HepG2 (cell line): ENCODE results near the gene CPPED1. TPM values are rescaled to one million over a fixed set of nuclear protein-coding genes. Genes with fewer than 3 reads are reported as not detected.

Experiments
- ATAC-seq: fragments of 200-7000 bp; cut with Tn5 transposase; 3 replicates; pipeline ENCODE4 v1.9.1; 2020; ENCODE audit warnings: mild to moderate bottlenecking, moderate library complexity
- BruUV-seq: library from RNA; stranded (reverse); fragments of 400-500 nt; replicated peaks from 2 replicates; lab custom pipeline; 2021; lab: Mats Ljungman, UMichigan
- CTCF ChIA-PET: fragments of 300-600 bp; formaldehyde crosslinking; extraction: SDS; loops from one replicate; lab custom pipeline; 2021; ENCODE audit warnings: low total read pairs, inconsistent platforms, low intra/inter-chr PET ratio; lab: Yijun Ruan, JAX
- POLR2A ChIA-PET: fragments of 350-600 bp; sonication (Branson Sonifier 250); formaldehyde crosslinking; loops from one replicate; lab custom pipeline; 2020; ENCODE audit warnings: antibody characterized with exemption, inconsistent platforms; lab: Yijun Ruan, JAX
- DNase-seq: peaks from one replicate; pipeline ENCODE4 v3.0.0-alpha.2; 2015; ENCODE audit warnings: low spot score
- FAIRE-seq: peaks from 3 replicates; lab custom pipeline; 2011; peaks lifted over from hg19 to GRCh38; lab: Jason Lieb, UNC
- H2AFZ ChIP-seq: one replicate; pipeline ENCODE4 v1.6.1; 2011; ENCODE audit warnings: low read length, inconsistent platforms
- H3K27ac ChIP-seq: fragments of 300-600 bp; 3 replicates; pipeline ENCODE4 v1.8.0; 2011; ENCODE audit warnings: mixed run types, mild to moderate bottlenecking, mixed read lengths, low read length, inconsistent platforms; ENCODE audit not compliant: insufficient read depth; ENCODE audit errors: extremely low read length
- H3K27me3 ChIP-seq, 2 experiments: fragments of 200-600 bp in 1 of 2; 2 replicates in 1 of 2; 3 replicates in 1 of 2; pipeline versions ENCODE4 v1.6.0 to v1.8.0; 2011; ENCODE audit warnings: low read length in 2 of 2, mild to moderate bottlenecking in 2 of 2, moderate library complexity in 2 of 2, inconsistent platforms in 1 of 2; ENCODE audit not compliant: insufficient read depth in 2 of 2, control insufficient read depth in 1 of 2
- H3K36me3 ChIP-seq, 2 experiments: fragments of 200-600 bp in 1 of 2; replicated peaks in 1 of 2; 2 replicates in 1 of 2; 3 replicates in 1 of 2; pipeline versions ENCODE4 v1.5.1 to v1.8.0; 2011; ENCODE audit warnings: low read length in 2 of 2, inconsistent platforms in 1 of 2; ENCODE audit not compliant: insufficient read depth in 2 of 2, control insufficient read depth in 1 of 2
- H3K4me1 ChIP-seq: 2 replicates; pipeline ENCODE4 v1.5.1; 2012; ENCODE audit warnings: low read length, inconsistent platforms; ENCODE audit not compliant: insufficient read depth
- H3K4me2 ChIP-seq: 2 replicates; pipeline ENCODE4 v1.6.0; 2011; ENCODE audit warnings: low read depth, low read length, inconsistent platforms
- H3K4me3 ChIP-seq, 3 experiments: fragments of 200-600 bp in 1 of 3; sonication (generic), shearing (Covaris generic) in 1 of 3; replicated peaks in 1 of 3; 2 replicates each; pipeline ENCODE4 v1.5.1; 2011 to 2016; ENCODE audit warnings: low read length in 3 of 3, inconsistent platforms in 2 of 3, low read depth in 2 of 3, mild to moderate bottlenecking in 2 of 3, control low read depth in 1 of 3, mixed read lengths in 1 of 3; ENCODE audit not compliant: insufficient read depth in 1 of 3
- H3K79me2 ChIP-seq: one replicate; pipeline ENCODE4 v1.6.1; 2011; ENCODE audit warnings: low read length, inconsistent platforms; ENCODE audit not compliant: insufficient read depth
- H3K9ac ChIP-seq: 2 replicates; pipeline ENCODE4 v1.6.0; 2011; ENCODE audit warnings: mild to moderate bottlenecking, low read depth, low read length, inconsistent platforms; ENCODE audit not compliant: insufficient read depth
- H3K9me3 ChIP-seq: 2 replicates; pipeline ENCODE4 v1.5.1; 2012; ENCODE audit warnings: mild to moderate bottlenecking, low read length
- H4K20me1 ChIP-seq: 2 replicates; pipeline ENCODE4 v1.6.0; 2011; ENCODE audit warnings: inconsistent platforms, mild to moderate bottlenecking, low read length, moderate library complexity; ENCODE audit not compliant: insufficient read depth
- ASH2L ChIP-seq: fragments of 300-600, 200-600 bp; sonication (generic); IDR thresholded peaks from 2 replicates; pipeline ENCODE4 v1.7.0; 2017; ENCODE audit warnings: low read depth, mild to moderate bottlenecking, moderate library complexity, mixed read lengths, low read length; ENCODE audit not compliant: insufficient read length
- JUND ChIP-seq: sonication (generic); formaldehyde crosslinking; IDR thresholded peaks from 2 replicates; pipeline ENCODE4 v1.8.0; 2022; ENCODE audit warnings: mild to moderate bottlenecking, missing genetic modification reagents
- KLF6 ChIP-seq: IDR thresholded peaks from 2 replicates; pipeline ENCODE4 v1.8.0; 2016; ENCODE audit warnings: missing biosample characterization, missing genetic modification reagents
- MED13 ChIP-seq: sonication (generic); formaldehyde crosslinking; IDR thresholded peaks from 2 replicates; pipeline ENCODE4 v1.5.0; 2020; ENCODE audit warnings: missing genetic modification reagents
- NCOA5 ChIP-seq: sonication (generic); formaldehyde crosslinking; IDR thresholded peaks from 2 replicates; pipeline ENCODE4 v1.4.0; 2020; ENCODE audit warnings: missing genetic modification reagents
- NFKBIZ ChIP-seq: IDR thresholded peaks from 2 replicates; pipeline ENCODE4 v1.6.1; 2018; ENCODE audit warnings: missing genetic modification reagents, missing compliant biosample characterization
- POLR2AphosphoS2 ChIP-seq: IDR thresholded peaks from 2 replicates; pipeline ENCODE4 v1.6.1; 2011; ENCODE audit warnings: low read depth, low read length, improper control_type of control experiment
- RBFOX2 ChIP-seq: fragments of 200-400 bp; formaldehyde crosslinking; IDR thresholded peaks from 2 replicates; pipeline ENCODE4 v1.6.1; 2017; ENCODE audit warnings: low read depth, mild to moderate bottlenecking, low read length
- SMAD3 ChIP-seq: sonication (generic); formaldehyde crosslinking; IDR thresholded peaks from 2 replicates; pipeline ENCODE4 v1.4.0; 2020; ENCODE audit warnings: missing genetic modification reagents
- ZFYVE20 ChIP-seq: sonication (generic); formaldehyde crosslinking; IDR thresholded peaks from 2 replicates; pipeline ENCODE4 v1.8.0; 2023; ENCODE audit warnings: low read depth, mild to moderate bottlenecking, moderate library complexity, missing genetic modification reagents, borderline replicate concordance
- ZNF530 ChIP-seq: sonication (generic); formaldehyde crosslinking; IDR thresholded peaks from 2 replicates; pipeline ENCODE4 v1.5.0; 2020; ENCODE audit warnings: low read depth, mild to moderate bottlenecking, missing genetic modification reagents
- ZNF546 ChIP-seq: sonication (generic); formaldehyde crosslinking; conservative IDR thresholded peaks from 2 replicates; pipeline ENCODE4 v1.8.1; 2023; ENCODE audit warnings: mild to moderate bottlenecking, missing genetic modification reagents
- ZNF564 ChIP-seq: sonication (generic); formaldehyde crosslinking; IDR thresholded peaks from 2 replicates; pipeline ENCODE4 v1.8.1; 2023; ENCODE audit warnings: mild to moderate bottlenecking, missing genetic modification reagents
- ZSCAN22 ChIP-seq: sonication (generic); formaldehyde crosslinking; IDR thresholded peaks from 2 replicates; pipeline ENCODE4 v1.4.0; 2020; ENCODE audit warnings: mild to moderate bottlenecking, missing genetic modification reagents
- WGBS: methylation state at CpG from one replicate; pipeline ENCODE4 v1.1.6; 2017; ENCODE audit warnings: low lambda C conversion rate; 5-methylcytosine and 5-hydroxymethylcytosine counted together
- in situ Hi-C: cut with HindIII; loops from 2 replicates; pipeline ENCODE4 v1.10.0; 2017; ENCODE audit warnings: low pct_unique_long_range_greater_than_20kb; ENCODE audit not compliant: extremely low pct_ligation_motif_present
- intact Hi-C: fragments of 100-400 bp; cut with micrococcal nuclease; formaldehyde crosslinking; loops from one replicate; pipeline ENCODE4 v1.10.0; 2022; ENCODE audit not compliant: unreplicated experiment
- polyA plus RNA-seq, 8 experiments: library from polyadenylated mRNA; depleted of rRNA in 3 of 8; stranded (reverse) in 7 of 8; unstranded in 1 of 8; fragments of >200 nt; fragmentation: Illumina TruSeq in 4 of 8; extraction: Trizol in 4 of 8; gene quantifications; 2 replicates each; pipeline versions ENCODE4 v1.2.1 to v1.2.3, GENCODE V29; 2011 to 2016; ENCODE audit warnings: low read depth in 4 of 8, missing spikeins in 1 of 8, mixed read lengths in 1 of 8; ENCODE audit not compliant: insufficient read depth in 1 of 8
- total RNA-seq, 5 experiments: library from RNA; depleted of rRNA; stranded (reverse); fragments of >200 nt; fragmentation: Illumina TruSeq; extraction: Trizol; gene quantifications; 2 replicates each; pipeline ENCODE4 v1.2.3, GENCODE V29; 2016; ENCODE audit warnings: low read depth in 1 of 5
- TF ChIP-seq, protein P1 (sequence below): sonication (generic); formaldehyde crosslinking; IDR thresholded peaks from 2 replicates; pipeline ENCODE4 v1.8.1; 2023; ENCODE audit warnings: mild to moderate bottlenecking, missing genetic modification reagents, borderline replicate concordance
- TF ChIP-seq, protein P2 (sequence below): sonication (generic); formaldehyde crosslinking; IDR thresholded peaks from 2 replicates; pipeline ENCODE4 v1.4.0; 2020; ENCODE audit warnings: mild to moderate bottlenecking, low read depth, missing genetic modification reagents
- TF ChIP-seq, protein P3 (sequence below): sonication (generic); formaldehyde crosslinking; IDR thresholded peaks from 2 replicates; pipeline ENCODE4 v1.5.0; 2020; ENCODE audit warnings: mild to moderate bottlenecking, missing genetic modification reagents, moderate library complexity
- TF ChIP-seq, protein P4 (sequence below): sonication (generic); formaldehyde crosslinking; IDR thresholded peaks from 2 replicates; pipeline ENCODE4 v1.8.0; 2022; ENCODE audit warnings: mild to moderate bottlenecking, missing genetic modification reagents, moderate library complexity
- TF ChIP-seq, protein P5 (sequence below): sonication (generic); formaldehyde crosslinking; IDR thresholded peaks from 2 replicates; pipeline ENCODE4 v1.4.0; 2020; ENCODE audit warnings: missing genetic modification reagents, borderline replicate concordance

The CPPED1 gene
- total and polyA plus RNA-seq, 2 of the 13 experiments (the other 11 are each of a cell fraction or from before 2014, with no cell fraction given) = 66.6 to 71.3 TPM

GRCh38 chr16:12613992-12614661, 189.6 kb downstream of the CPPED1 start:
- Histone ChIP-seq H3K27ac (peak overlapping the region; percentile 97), H3K9ac (peak overlapping the region; percentile 74)
- POLR2A ChIA-PET = interaction anchor here (0.6 to 6.3 kb wide), 32 partner anchors 9 to 324 kb away, joined by 3 to 162 read pairs (median 7); partner anchors contain the start of gene CPPED1
- TF ChIP-seq, protein P1, sequence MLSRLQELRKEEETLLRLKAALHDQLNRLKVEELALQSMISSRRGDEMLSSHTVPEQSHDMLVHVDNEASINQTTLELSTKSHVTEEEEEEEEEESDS (CRISPR knock-in tag) = no peak
- TF ChIP-seq KLF6 (CRISPR knock-in tag) = 0 out of 2 replicates have a peak, but pooled peaks have one; percentile 11
- TF ChIP-seq JUND (CRISPR knock-in tag) = no peak
- no peak; the same call in 1 of the 2 replicates for TF ChIP-seq SMAD3 (CRISPR knock-in tag)
- 0 out of 2 replicates have a peak, but pooled peaks have one; percentile 13 for TF ChIP-seq NFKBIZ (CRISPR knock-in tag)
- TF ChIP-seq ZSCAN22 (CRISPR knock-in tag) = no peak
- TF ChIP-seq, protein P2, sequence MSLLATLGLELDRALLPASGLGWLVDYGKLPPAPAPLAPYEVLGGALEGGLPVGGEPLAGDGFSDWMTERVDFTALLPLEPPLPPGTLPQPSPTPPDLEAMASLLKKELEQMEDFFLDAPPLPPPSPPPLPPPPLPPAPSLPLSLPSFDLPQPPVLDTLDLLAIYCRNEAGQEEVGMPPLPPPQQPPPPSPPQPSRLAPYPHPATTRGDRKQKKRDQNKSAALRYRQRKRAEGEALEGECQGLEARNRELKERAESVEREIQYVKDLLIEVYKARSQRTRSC (CRISPR knock-in tag) = no peak
- TF ChIP-seq ZNF546 (CRISPR knock-in tag) = no peak
- peak; percentile 73 for TF ChIP-seq RBFOX2
- TF ChIP-seq NCOA5 (CRISPR knock-in tag) = no peak
- TF ChIP-seq MED13 (CRISPR knock-in tag) = no peak
- TF ChIP-seq POLR2AphosphoS2 = no peak
- no peak for TF ChIP-seq ZFYVE20 (CRISPR knock-in tag)
- TF ChIP-seq, protein P3, sequence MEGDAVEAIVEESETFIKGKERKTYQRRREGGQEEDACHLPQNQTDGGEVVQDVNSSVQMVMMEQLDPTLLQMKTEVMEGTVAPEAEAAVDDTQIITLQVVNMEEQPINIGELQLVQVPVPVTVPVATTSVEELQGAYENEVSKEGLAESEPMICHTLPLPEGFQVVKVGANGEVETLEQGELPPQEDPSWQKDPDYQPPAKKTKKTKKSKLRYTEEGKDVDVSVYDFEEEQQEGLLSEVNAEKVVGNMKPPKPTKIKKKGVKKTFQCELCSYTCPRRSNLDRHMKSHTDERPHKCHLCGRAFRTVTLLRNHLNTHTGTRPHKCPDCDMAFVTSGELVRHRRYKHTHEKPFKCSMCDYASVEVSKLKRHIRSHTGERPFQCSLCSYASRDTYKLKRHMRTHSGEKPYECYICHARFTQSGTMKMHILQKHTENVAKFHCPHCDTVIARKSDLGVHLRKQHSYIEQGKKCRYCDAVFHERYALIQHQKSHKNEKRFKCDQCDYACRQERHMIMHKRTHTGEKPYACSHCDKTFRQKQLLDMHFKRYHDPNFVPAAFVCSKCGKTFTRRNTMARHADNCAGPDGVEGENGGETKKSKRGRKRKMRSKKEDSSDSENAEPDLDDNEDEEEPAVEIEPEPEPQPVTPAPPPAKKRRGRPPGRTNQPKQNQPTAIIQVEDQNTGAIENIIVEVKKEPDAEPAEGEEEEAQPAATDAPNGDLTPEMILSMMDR = no peak
- no peak for TF ChIP-seq ASH2L
- TF ChIP-seq, protein P4, sequence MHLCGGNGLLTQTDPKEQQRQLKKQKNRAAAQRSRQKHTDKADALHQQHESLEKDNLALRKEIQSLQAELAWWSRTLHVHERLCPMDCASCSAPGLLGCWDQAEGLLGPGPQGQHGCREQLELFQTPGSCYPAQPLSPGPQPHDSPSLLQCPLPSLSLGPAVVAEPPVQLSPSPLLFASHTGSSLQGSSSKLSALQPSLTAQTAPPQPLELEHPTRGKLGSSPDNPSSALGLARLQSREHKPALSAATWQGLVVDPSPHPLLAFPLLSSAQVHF (CRISPR knock-in tag) = no peak
- TF ChIP-seq ZNF564 (CRISPR knock-in tag) = 0 out of 2 replicates have a peak, but pooled peaks have one; percentile 14
- TF ChIP-seq ZNF530 (CRISPR knock-in tag) = no peak
- TF ChIP-seq, protein P5, sequence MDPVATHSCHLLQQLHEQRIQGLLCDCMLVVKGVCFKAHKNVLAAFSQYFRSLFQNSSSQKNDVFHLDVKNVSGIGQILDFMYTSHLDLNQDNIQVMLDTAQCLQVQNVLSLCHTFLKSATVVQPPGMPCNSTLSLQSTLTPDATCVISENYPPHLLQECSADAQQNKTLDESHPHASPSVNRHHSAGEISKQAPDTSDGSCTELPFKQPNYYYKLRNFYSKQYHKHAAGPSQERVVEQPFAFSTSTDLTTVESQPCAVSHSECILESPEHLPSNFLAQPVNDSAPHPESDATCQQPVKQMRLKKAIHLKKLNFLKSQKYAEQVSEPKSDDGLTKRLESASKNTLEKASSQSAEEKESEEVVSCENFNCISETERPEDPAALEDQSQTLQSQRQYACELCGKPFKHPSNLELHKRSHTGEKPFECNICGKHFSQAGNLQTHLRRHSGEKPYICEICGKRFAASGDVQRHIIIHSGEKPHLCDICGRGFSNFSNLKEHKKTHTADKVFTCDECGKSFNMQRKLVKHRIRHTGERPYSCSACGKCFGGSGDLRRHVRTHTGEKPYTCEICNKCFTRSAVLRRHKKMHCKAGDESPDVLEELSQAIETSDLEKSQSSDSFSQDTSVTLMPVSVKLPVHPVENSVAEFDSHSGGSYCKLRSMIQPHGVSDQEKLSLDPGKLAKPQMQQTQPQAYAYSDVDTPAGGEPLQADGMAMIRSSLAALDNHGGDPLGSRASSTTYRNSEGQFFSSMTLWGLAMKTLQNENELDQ (CRISPR knock-in tag) = no peak

More at GRCh38 chr16:12613992-12614661, 189.6 kb downstream of the CPPED1 start:
- BruUV-seq = TSS peak; percentile 92
- no peak for FAIRE-seq
- Histone ChIP-seq H3K4me2 (peak overlapping the region; percentile 68), H3K4me1 (peaks cover 96% of the 10 kb centered on the region), H2AFZ (no peak overlapping the region), H3K9me3 (no peaks in the 10 kb centered on the region), H3K36me3 (no peaks in the 10 kb centered on the region), H3K27me3 (no peaks in the 10 kb centered on the region), H3K4me3 (peak overlapping the region in 1 of 3 experiments; percentile 35; a peak in 1 of 6 replicates), H4K20me1 (no peaks in the 10 kb centered on the region), H3K79me2 (no peaks in the 10 kb centered on the region)
- CTCF ChIA-PET = no interaction called here
- intact Hi-C loops = loop anchor here (1.0 kb wide), 3 partner anchors 30 to 189 kb away; partner anchors contain the start of gene CPPED1
- 76% methylated on average over 14 of the region's 14 CpGs for WGBS
- in situ Hi-C loops = no loop called here
- no peak for ATAC-seq
- DNase-seq = no peak
